Measurements from ENCODE around the gene FLT4. TPM values are rescaled to one million over a fixed set of nuclear protein-coding genes. Genes with fewer than 3 reads are reported as not detected.

FLT4 gene
- total and polyA plus RNA-seq, 2 of the 13 experiments (the other 11 are each of a cell fraction or from before 2014, with no cell fraction given): not detected

- CTCF ChIA-PET (ENCODE audit: low intra/inter-chr PET ratio, low total read pairs): interaction anchor here (1.8 kb wide), 1 partner anchor 60 kb away, joined by 14 read pairs; no protein-coding TSS in a partner anchor
- no TSS peak for BruUV-seq (replicated peaks)
- H3K4me2 ChIP-seq (ENCODE audit: low read depth, low read length): no peak overlapping the region
Measured at GRCh38 chr5:180670586-180671359, 21.4 kb upstream of the FLT4 start.

More at GRCh38 chr5:180670586-180671359, 21.4 kb upstream of the FLT4 start:
- Histone ChIP-seq H3K9me3 (ENCODE audit: low read length) (no peaks in the 10 kb centered on the region), H2AFZ (ENCODE audit: low read length) (no peak overlapping the region), H3K36me3 (replicated peaks in 1 of 2; ENCODE audit: control insufficient read depth in 1 of 2, insufficient read depth in 2 of 2, low read length in 2 of 2) (no peaks in the 10 kb centered on the region), H3K79me2 (ENCODE audit: insufficient read depth, low read length) (no peaks in the 10 kb centered on the region), H4K20me1 (ENCODE audit: insufficient read depth, low read length) (no peaks in the 10 kb centered on the region), H3K27me3 (ENCODE audit: control insufficient read depth in 1 of 2, insufficient read depth in 2 of 2, low read length in 2 of 2) (peaks cover 0 to 14% of the 10 kb centered on the region in 2 experiments; a peak in 1 of 5 replicates), H3K4me3 (replicated peaks in 1 of 3; ENCODE audit: insufficient read depth in 1 of 3, low read depth in 2 of 3, low read length in 3 of 3) (no peak overlapping the region), H3K9ac (ENCODE audit: insufficient read depth, low read depth, low read length) (no peak overlapping the region), H3K4me1 (ENCODE audit: insufficient read depth, low read length) (peaks cover 24% of the 10 kb centered on the region), H3K27ac (ENCODE audit: extremely low read length, insufficient read depth, low read length) (no peak overlapping the region)
- peak; percentile 78 for FAIRE-seq
- in situ Hi-C loops (cut with HindIII; ENCODE audit: extremely low pct_ligation_motif_present, low pct_unique_long_range_greater_than_20kb): no loop called here
- POLR2A ChIA-PET: no interaction called here
- ATAC-seq: peak; percentile 60
- DNase-seq (ENCODE audit: low spot score): peak; percentile 19
- 0 out of 2 replicates have a peak, but pooled peaks have one; percentile 18 for TF ChIP-seq FOXK1 (CRISPR knock-in tag; IDR thresholded peaks at IDR 0.05; ENCODE audit: borderline replicate concordance, low read depth)
- TF ChIP-seq SMC3 (IDR thresholded peaks at IDR 0.05; ENCODE audit: low read length): peak; percentile 63; the same call in 1 of the 2 replicates
- TF ChIP-seq KAT8 (CRISPR knock-in tag; IDR thresholded peaks at IDR 0.05): no peak
- TF ChIP-seq SSRP1 (CRISPR knock-in tag; IDR thresholded peaks at IDR 0.05): no peak
- TF ChIP-seq ZNF446 (CRISPR knock-in tag; IDR thresholded peaks at IDR 0.05): no peak
- TF ChIP-seq FOSL2 (CRISPR knock-in tag; IDR thresholded peaks at IDR 0.05): peak; percentile 11; the same call in 1 of the 2 replicates
- peak; percentile 83 for TF ChIP-seq CTCF (CRISPR knock-in tag; IDR thresholded peaks at IDR 0.05)
- TF ChIP-seq ZNF235 (CRISPR knock-in tag; IDR thresholded peaks at IDR 0.05; ENCODE audit: borderline replicate concordance): no peak
- TF ChIP-seq FOXA1 (IDR thresholded peaks at IDR 0.05): no peak
- TF ChIP-seq FOXA1 (CRISPR knock-in tag; IDR thresholded peaks at IDR 0.05): 0 out of 2 replicates have a peak, but pooled peaks have one; percentile 29
- TF ChIP-seq STAG1 (CRISPR knock-in tag; IDR thresholded peaks at IDR 0.05): peak; percentile 64
- no peak for TF ChIP-seq ATRX (CRISPR knock-in tag; IDR thresholded peaks at IDR 0.05; ENCODE audit: borderline replicate concordance)
- TF ChIP-seq GFI1 (CRISPR knock-in tag; IDR thresholded peaks at IDR 0.05; ENCODE audit: borderline replicate concordance): no peak
- no peak for TF ChIP-seq ZHX1 (CRISPR knock-in tag; IDR thresholded peaks at IDR 0.05; ENCODE audit: low read depth)
- intact Hi-C loops (cut with micrococcal nuclease; ENCODE audit: unreplicated experiment): loop anchor here (1.0 kb wide), 1 partner anchor 59 kb away; no protein-coding TSS in a partner anchor
- WGBS (ENCODE audit: low lambda C conversion rate): 26% methylated on average over 17 of the region's 17 CpGs
